GM12878 (cell line): ENCODE results near the gene ARMC9.
"Not testable (repeated sequence)": the region's sequence is repeated elsewhere in the genome, so short reads cannot be mapped to it uniquely, and the experiment has no call there.

Experiments used
- CHD2 ChIP-seq: IDR thresholded peaks from 2 replicates; pipeline ENCODE4 v1.6.1; 2011; ENCODE audit warnings: low read depth, low read length, improper control_type of control experiment, borderline replicate concordance
- LARP7 ChIP-seq: fragments of 450-650 bp; IDR thresholded peaks from 2 replicates; pipeline ENCODE4 v1.6.1; 2017; ENCODE audit warnings: mild to moderate bottlenecking
- MEF2A ChIP-seq: IDR thresholded peaks from 2 replicates; pipeline ENCODE4 v1.6.1; 2011; ENCODE audit warnings: low read depth, mild to moderate bottlenecking, low read length, moderate library complexity; ENCODE audit not compliant: insufficient read depth
- NRF1 ChIP-seq: conservative IDR thresholded peaks from 2 replicates; pipeline ENCODE4 v1.6.1; 2011; ENCODE audit warnings: mild to moderate bottlenecking, low read depth, low read length, improper control_type of control experiment
- POLR2A ChIP-seq: IDR thresholded peaks from 2 replicates; pipeline ENCODE4 v1.6.1; 2011; ENCODE audit warnings: low read depth, mild to moderate bottlenecking, low read length
- REST ChIP-seq: IDR thresholded peaks from 2 replicates; pipeline ENCODE4 v1.6.1; 2012; ENCODE audit warnings: mild to moderate bottlenecking, low read depth, low read length
- SUPT20H ChIP-seq: IDR thresholded peaks from 2 replicates; pipeline ENCODE4 v1.6.1; 2011; ENCODE audit warnings: low read depth, mild to moderate bottlenecking, low read length, moderate library complexity, borderline replicate concordance; ENCODE audit not compliant: control insufficient read depth
- USF2 ChIP-seq: IDR thresholded peaks from 2 replicates; pipeline ENCODE4 v1.6.1; 2011; ENCODE audit warnings: low read depth, low read length, improper control_type of control experiment, borderline replicate concordance
- YY1 ChIP-seq: IDR thresholded peaks from 2 replicates; pipeline ENCODE4 v1.6.1; 2011; ENCODE audit warnings: low read depth, mild to moderate bottlenecking, low read length
- TF ChIP-seq, protein P1 (sequence below), 3 experiments: IDR thresholded peaks in 2 of 3; conservative IDR thresholded peaks in 1 of 3; 2 replicates each; pipeline ENCODE4 v1.5.1; 2011; ENCODE audit warnings: low read depth in 3 of 3, low read length in 3 of 3, mild to moderate bottlenecking in 3 of 3, control low read depth in 2 of 3, moderate library complexity in 2 of 3, inconsistent platforms in 1 of 3, mixed read lengths in 1 of 3; ENCODE audit not compliant: control insufficient read depth in 2 of 3, insufficient read depth in 1 of 3; ENCODE audit errors: extremely low read depth in 1 of 3
- TF ChIP-seq, protein P2 (sequence below): IDR thresholded peaks from 2 replicates; pipeline ENCODE4 v1.6.1; 2012; ENCODE audit warnings: low read depth, low read length, improper control_type of control experiment

- TF ChIP-seq, protein P1, sequence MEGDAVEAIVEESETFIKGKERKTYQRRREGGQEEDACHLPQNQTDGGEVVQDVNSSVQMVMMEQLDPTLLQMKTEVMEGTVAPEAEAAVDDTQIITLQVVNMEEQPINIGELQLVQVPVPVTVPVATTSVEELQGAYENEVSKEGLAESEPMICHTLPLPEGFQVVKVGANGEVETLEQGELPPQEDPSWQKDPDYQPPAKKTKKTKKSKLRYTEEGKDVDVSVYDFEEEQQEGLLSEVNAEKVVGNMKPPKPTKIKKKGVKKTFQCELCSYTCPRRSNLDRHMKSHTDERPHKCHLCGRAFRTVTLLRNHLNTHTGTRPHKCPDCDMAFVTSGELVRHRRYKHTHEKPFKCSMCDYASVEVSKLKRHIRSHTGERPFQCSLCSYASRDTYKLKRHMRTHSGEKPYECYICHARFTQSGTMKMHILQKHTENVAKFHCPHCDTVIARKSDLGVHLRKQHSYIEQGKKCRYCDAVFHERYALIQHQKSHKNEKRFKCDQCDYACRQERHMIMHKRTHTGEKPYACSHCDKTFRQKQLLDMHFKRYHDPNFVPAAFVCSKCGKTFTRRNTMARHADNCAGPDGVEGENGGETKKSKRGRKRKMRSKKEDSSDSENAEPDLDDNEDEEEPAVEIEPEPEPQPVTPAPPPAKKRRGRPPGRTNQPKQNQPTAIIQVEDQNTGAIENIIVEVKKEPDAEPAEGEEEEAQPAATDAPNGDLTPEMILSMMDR (IDR thresholded peaks at IDR 0.05 in 2 of 3, conservative IDR thresholded peaks at IDR 0.05 in 1 of 3; ENCODE audit: control insufficient read depth in 2 of 3, extremely low read depth in 1 of 3, insufficient read depth in 1 of 3, low read depth in 3 of 3, low read length in 3 of 3): 0 out of 6 replicates have a peak, but pooled peaks of 2 of the 3 experiments have one; percentile 1 to 8
- not testable (repeated sequence) for TF ChIP-seq SUPT20H, CHD2, LARP7, YY1, MEF2A, REST, NRF1, POLR2A, USF2
- TF ChIP-seq, protein P2, sequence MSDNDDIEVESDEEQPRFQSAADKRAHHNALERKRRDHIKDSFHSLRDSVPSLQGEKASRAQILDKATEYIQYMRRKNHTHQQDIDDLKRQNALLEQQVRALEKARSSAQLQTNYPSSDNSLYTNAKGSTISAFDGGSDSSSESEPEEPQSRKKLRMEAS: not testable (repeated sequence)
Observed at GRCh38 chr2:231400681-231401080, 202.2 kb downstream of the ARMC9 start.
